ENCODE data around the gene COX6B2.

The COX6B2 gene

GRCh38 chr19:55315956-55316525, 38.5 kb downstream of the COX6B2 start:
- H3K9ac ChIP-seq (ENCODE audit: low read length), result no peak overlapping the region

GRCh38 chr19:55314396-55314795, 40.1 kb downstream of the COX6B2 start:
- H3K9ac ChIP-seq (ENCODE audit: low read length), result no peak overlapping the region
- H3K27ac ChIP-seq (ENCODE audit: low read depth, low read length), result no peak overlapping the region

More at GRCh38 chr19:55315956-55316525, 38.5 kb downstream of the COX6B2 start:
- no peak overlapping the region for H3K27ac ChIP-seq (ENCODE audit: low read depth, low read length)
- H3K36me3 ChIP-seq (ENCODE audit: control insufficient read depth, insufficient read depth, low read length), result no peaks in the 10 kb centered on the region
- no peak overlapping the region for H3K4me3 ChIP-seq (ENCODE audit: low read depth, low read length)
- no peaks in the 10 kb centered on the region for H3K27me3 ChIP-seq (ENCODE audit: control insufficient read depth, insufficient read depth, low read length)
- peaks cover 4% of the 10 kb centered on the region; the same call in 1 of the 2 replicates for H3K4me1 ChIP-seq (ENCODE audit: control insufficient read depth, insufficient read depth, low read length)
- no peaks in the 10 kb centered on the region for H3K9me3 ChIP-seq (ENCODE audit: control insufficient read depth, insufficient read depth, low read depth, low read length)

DNA sequence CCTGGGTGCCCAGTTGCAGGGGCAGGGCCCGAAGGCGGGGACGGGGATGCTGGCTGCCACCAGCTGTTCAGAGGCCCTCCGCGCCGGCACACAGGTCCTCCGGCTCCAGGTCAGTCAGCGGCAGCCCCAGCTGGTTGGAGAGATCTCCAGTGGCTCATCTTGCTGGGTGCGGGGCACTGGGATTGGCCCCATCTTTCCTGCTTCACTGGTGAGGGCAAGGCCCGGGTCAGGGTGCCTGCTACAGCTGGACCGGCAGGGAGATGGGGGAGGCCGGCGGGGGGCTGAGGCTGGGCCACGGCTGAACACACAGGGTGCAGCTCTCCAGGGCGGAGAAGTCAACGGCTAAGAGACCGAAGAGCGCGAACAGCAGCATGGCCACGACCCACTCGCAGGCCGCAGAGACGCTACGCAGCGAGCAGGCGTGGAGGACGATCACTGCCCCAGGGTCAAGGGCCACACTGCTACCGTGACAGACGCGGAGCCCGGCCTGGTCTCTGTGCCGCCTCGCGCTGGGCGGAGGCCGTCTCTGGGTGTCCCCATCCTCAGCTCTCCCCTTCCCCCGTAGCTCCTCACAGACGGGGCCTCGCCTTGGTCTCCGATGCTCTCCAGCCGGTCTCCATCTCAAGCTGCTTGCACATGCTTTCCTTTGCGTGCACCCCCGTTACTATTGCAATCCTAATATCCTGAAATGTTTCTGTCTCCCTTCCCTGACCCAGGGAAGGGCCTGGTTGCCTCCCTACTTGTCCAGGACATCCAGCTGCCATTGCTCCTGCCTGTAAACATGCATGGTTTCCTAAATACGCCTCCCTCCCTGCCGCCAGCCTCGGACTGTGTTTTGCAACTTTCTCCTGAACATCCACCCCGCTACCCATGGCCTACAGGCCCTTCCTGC, 41.7 kb downstream of the COX6B2 start:
- H3K9ac ChIP-seq (ENCODE audit: low read length), result no peak overlapping the region
- no peaks in the 10 kb centered on the region for H3K4me1 ChIP-seq (ENCODE audit: control insufficient read depth, insufficient read depth, low read length)

More at GRCh38 chr19:55314396-55314795, 40.1 kb downstream of the COX6B2 start:
- peaks cover 11% of the 10 kb centered on the region for H3K36me3 ChIP-seq (ENCODE audit: control insufficient read depth, insufficient read depth, low read length)
- H3K9me3 ChIP-seq (ENCODE audit: control insufficient read depth, insufficient read depth, low read depth, low read length), result no peaks in the 10 kb centered on the region
- no peaks in the 10 kb centered on the region for H3K27me3 ChIP-seq (ENCODE audit: control insufficient read depth, insufficient read depth, low read length)
- H3K4me1 ChIP-seq (ENCODE audit: control insufficient read depth, insufficient read depth, low read length), result no peaks in the 10 kb centered on the region
- H3K4me3 ChIP-seq (ENCODE audit: low read depth, low read length), result no peak overlapping the region

GRCh38 chr19:55311797-55312196, 42.7 kb downstream of the COX6B2 start:
- no peaks in the 10 kb centered on the region for H3K27me3 ChIP-seq (ENCODE audit: control insufficient read depth, insufficient read depth, low read length)
- peaks cover 26% of the 10 kb centered on the region for H3K36me3 ChIP-seq (ENCODE audit: control insufficient read depth, insufficient read depth, low read length)
- H3K4me3 ChIP-seq (ENCODE audit: low read depth, low read length), result no peak overlapping the region
- H3K9me3 ChIP-seq (ENCODE audit: control insufficient read depth, insufficient read depth, low read depth, low read length), result no peaks in the 10 kb centered on the region
- no peak overlapping the region for H3K27ac ChIP-seq (ENCODE audit: low read depth, low read length)
- H3K4me1 ChIP-seq (ENCODE audit: control insufficient read depth, insufficient read depth, low read length), result no peaks in the 10 kb centered on the region
- no peak overlapping the region for H3K9ac ChIP-seq (ENCODE audit: low read length)

More for the DNA sequence above, 41.7 kb downstream of the COX6B2 start:
- Histone ChIP-seq H3K27ac (ENCODE audit: low read depth, low read length) (no peak overlapping the region), H3K4me3 (ENCODE audit: low read depth, low read length) (no peak overlapping the region), H3K9me3 (ENCODE audit: control insufficient read depth, insufficient read depth, low read depth, low read length) (no peaks in the 10 kb centered on the region), H3K36me3 (ENCODE audit: control insufficient read depth, insufficient read depth, low read length) (peaks cover 22% of the 10 kb centered on the region), H3K27me3 (ENCODE audit: control insufficient read depth, insufficient read depth, low read length) (no peaks in the 10 kb centered on the region)

DNA sequence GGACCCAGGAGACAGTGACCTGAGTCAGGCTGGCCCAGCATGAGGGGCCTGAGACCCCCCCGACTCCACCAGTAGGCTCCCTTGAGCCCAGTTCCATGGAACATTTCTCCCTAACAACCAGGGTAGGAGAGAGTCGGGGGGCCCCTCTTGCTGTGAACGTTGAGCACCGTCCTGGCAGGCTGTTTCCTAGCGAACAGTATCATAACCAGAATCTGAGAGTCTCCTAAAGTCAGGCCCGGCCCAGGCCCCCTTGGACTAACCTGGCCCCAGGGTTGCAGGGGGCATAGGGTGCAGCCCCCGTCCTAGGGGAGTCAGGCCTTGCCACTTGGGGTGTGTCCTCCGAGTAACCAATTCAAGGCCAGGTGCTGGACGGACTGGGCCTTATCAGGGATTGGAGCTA, 43.1 kb downstream of the COX6B2 start:
- Histone ChIP-seq H3K4me1 (ENCODE audit: control insufficient read depth, insufficient read depth, low read length) (no peaks in the 10 kb centered on the region), H3K9ac (ENCODE audit: low read length) (no peak overlapping the region), H3K27me3 (ENCODE audit: control insufficient read depth, insufficient read depth, low read length) (no peaks in the 10 kb centered on the region), H3K36me3 (ENCODE audit: control insufficient read depth, insufficient read depth, low read length) (peaks cover 30% of the 10 kb centered on the region), H3K9me3 (ENCODE audit: control insufficient read depth, insufficient read depth, low read depth, low read length) (no peaks in the 10 kb centered on the region), H3K27ac (ENCODE audit: low read depth, low read length) (no peak overlapping the region), H3K4me3 (ENCODE audit: low read depth, low read length) (no peak overlapping the region)

GRCh38 chr19:55310498-55310897, 44.0 kb downstream of the COX6B2 start:
- peaks cover 39% of the 10 kb centered on the region for H3K36me3 ChIP-seq (ENCODE audit: control insufficient read depth, insufficient read depth, low read length)
- no peak overlapping the region for H3K27ac ChIP-seq (ENCODE audit: low read depth, low read length)
- H3K9me3 ChIP-seq (ENCODE audit: control insufficient read depth, insufficient read depth, low read depth, low read length), result no peaks in the 10 kb centered on the region
- no peaks in the 10 kb centered on the region for H3K27me3 ChIP-seq (ENCODE audit: control insufficient read depth, insufficient read depth, low read length)
- H3K4me3 ChIP-seq (ENCODE audit: low read depth, low read length), result no peak overlapping the region
- no peak overlapping the region for H3K9ac ChIP-seq (ENCODE audit: low read length)
- no peaks in the 10 kb centered on the region for H3K4me1 ChIP-seq (ENCODE audit: control insufficient read depth, insufficient read depth, low read length)

DNA sequence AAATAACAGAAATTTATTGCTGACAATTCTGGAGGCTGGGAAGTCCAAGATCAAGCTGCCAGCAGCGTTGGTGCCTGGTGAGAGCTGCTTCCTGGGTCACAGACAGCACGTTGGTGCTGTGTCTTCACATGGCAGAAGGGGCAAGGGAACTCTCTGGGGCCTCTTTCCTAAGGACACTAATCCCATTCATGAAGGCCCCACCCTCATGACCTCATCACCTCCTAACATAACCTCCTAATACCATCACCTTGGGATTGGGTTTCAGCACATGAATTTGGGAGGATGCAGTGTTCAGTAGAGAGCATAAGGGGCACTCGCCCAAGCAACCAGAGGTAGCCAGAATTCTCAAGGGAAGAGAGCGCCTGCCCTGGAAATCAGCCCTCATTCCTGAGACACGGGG, 45.1 kb downstream of the COX6B2 start:
- Histone ChIP-seq H3K4me1 (ENCODE audit: control insufficient read depth, insufficient read depth, low read length) (peaks cover 3% of the 10 kb centered on the region; the same call in 1 of the 2 replicates), H3K27me3 (ENCODE audit: control insufficient read depth, insufficient read depth, low read length) (no peaks in the 10 kb centered on the region), H3K36me3 (ENCODE audit: control insufficient read depth, insufficient read depth, low read length) (peaks cover 46% of the 10 kb centered on the region), H3K9ac (ENCODE audit: low read length) (no peak overlapping the region), H3K27ac (ENCODE audit: low read depth, low read length) (no peak overlapping the region), H3K4me3 (ENCODE audit: low read depth, low read length) (no peak overlapping the region), H3K9me3 (ENCODE audit: control insufficient read depth, insufficient read depth, low read depth, low read length) (no peaks in the 10 kb centered on the region)

DNA sequence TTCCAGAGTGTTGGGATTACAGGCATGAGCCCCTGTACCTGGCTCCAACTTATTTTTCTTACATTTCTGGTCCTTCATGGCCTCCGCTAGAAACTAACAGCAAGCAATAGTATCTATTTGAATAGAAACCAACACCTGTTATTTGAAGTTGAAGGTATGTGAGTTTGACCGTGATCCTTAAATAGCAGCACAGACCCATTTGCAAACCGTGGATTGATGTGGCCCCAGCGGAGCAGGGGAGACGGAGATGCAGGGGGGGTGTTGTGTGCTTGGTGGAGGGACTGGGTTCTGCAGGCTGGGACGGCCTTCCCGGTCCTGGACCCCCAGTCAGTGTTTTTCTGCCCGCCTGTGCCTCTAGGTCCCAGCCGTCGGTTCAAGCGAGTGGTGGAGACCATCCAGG, 46.2 kb downstream of the COX6B2 start:
- Histone ChIP-seq H3K36me3 (ENCODE audit: control insufficient read depth, insufficient read depth, low read length) (peaks cover 55% of the 10 kb centered on the region), H3K9me3 (ENCODE audit: control insufficient read depth, insufficient read depth, low read depth, low read length) (no peaks in the 10 kb centered on the region), H3K27me3 (ENCODE audit: control insufficient read depth, insufficient read depth, low read length) (no peaks in the 10 kb centered on the region), H3K4me3 (ENCODE audit: low read depth, low read length) (no peak overlapping the region), H3K4me1 (ENCODE audit: control insufficient read depth, insufficient read depth, low read length) (peaks cover 3% of the 10 kb centered on the region; the same call in 1 of the 2 replicates), H3K9ac (ENCODE audit: low read length) (no peak overlapping the region), H3K27ac (ENCODE audit: low read depth, low read length) (no peak overlapping the region)

DNA sequence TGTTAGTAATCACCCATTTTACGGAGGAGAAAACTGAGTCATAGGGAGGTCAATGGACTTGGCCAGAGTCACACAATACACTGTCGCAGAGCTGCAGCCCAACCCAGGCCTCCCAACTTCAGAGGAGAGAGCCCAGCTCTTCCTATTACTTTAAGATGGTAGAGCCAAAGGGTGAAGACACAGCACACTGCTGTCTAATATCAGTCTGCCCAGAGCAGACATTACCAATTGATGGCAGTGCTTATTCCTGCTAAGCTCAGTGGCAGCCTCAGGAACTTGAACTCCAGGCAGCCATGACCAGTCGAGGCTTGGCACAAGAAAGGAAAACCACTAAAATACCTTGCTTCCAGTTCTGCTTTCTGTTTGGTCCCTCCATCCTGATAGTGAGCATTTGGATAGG, 47.8 kb downstream of the COX6B2 start:
- H3K4me1 ChIP-seq (ENCODE audit: control insufficient read depth, insufficient read depth, low read length), result peaks cover 3% of the 10 kb centered on the region; the same call in 1 of the 2 replicates
- H3K36me3 ChIP-seq (ENCODE audit: control insufficient read depth, insufficient read depth, low read length), result peaks cover 63% of the 10 kb centered on the region
- H3K9me3 ChIP-seq (ENCODE audit: control insufficient read depth, insufficient read depth, low read depth, low read length), result no peaks in the 10 kb centered on the region
- H3K9ac ChIP-seq (ENCODE audit: low read length), result no peak overlapping the region
- H3K4me3 ChIP-seq (ENCODE audit: low read depth, low read length), result no peak overlapping the region
- H3K27me3 ChIP-seq (ENCODE audit: control insufficient read depth, insufficient read depth, low read length), result no peaks in the 10 kb centered on the region
- no peak overlapping the region for H3K27ac ChIP-seq (ENCODE audit: low read depth, low read length)

- no peaks in the 10 kb centered on the region for H3K9me3 ChIP-seq (ENCODE audit: control insufficient read depth, insufficient read depth, low read depth, low read length)
- no peak overlapping the region for H3K27ac ChIP-seq (ENCODE audit: low read depth, low read length)
- H3K4me1 ChIP-seq (ENCODE audit: control insufficient read depth, insufficient read depth, low read length), result peaks cover 8% of the 10 kb centered on the region
- no peak overlapping the region for H3K9ac ChIP-seq (ENCODE audit: low read length)
- H3K4me3 ChIP-seq (ENCODE audit: low read depth, low read length), result no peak overlapping the region
- peaks cover 63% of the 10 kb centered on the region for H3K36me3 ChIP-seq (ENCODE audit: control insufficient read depth, insufficient read depth, low read length)
- H3K27me3 ChIP-seq (ENCODE audit: control insufficient read depth, insufficient read depth, low read length), result no peaks in the 10 kb centered on the region
Measured at GRCh38 chr19:55305983-55306562, 48.4 kb downstream of the COX6B2 start.

GRCh38 chr19:55305491-55305890, 49.0 kb downstream of the COX6B2 start:
- peaks cover 63% of the 10 kb centered on the region for H3K36me3 ChIP-seq (ENCODE audit: control insufficient read depth, insufficient read depth, low read length)

More at GRCh38 chr19:55305491-55305890, 49.0 kb downstream of the COX6B2 start:
- Histone ChIP-seq H3K9ac (ENCODE audit: low read length) (no peak overlapping the region), H3K27me3 (ENCODE audit: control insufficient read depth, insufficient read depth, low read length) (no peaks in the 10 kb centered on the region), H3K4me1 (ENCODE audit: control insufficient read depth, insufficient read depth, low read length) (peaks cover 12% of the 10 kb centered on the region), H3K9me3 (ENCODE audit: control insufficient read depth, insufficient read depth, low read depth, low read length) (no peaks in the 10 kb centered on the region), H3K4me3 (ENCODE audit: low read depth, low read length) (no peak overlapping the region), H3K27ac (ENCODE audit: low read depth, low read length) (no peak overlapping the region)
